NCI-H128 (cell line): ENCODE results near the gene VBP1.
"Not testable (repeated sequence)": the region's sequence is repeated elsewhere in the genome, so short reads cannot be mapped to it uniquely, and the experiment has no call there.

Experiments
- DNase-seq: peaks from one replicate; lab custom pipeline; 2025; ENCODE audit not compliant: unreplicated experiment; lab: John Stamatoyannopoulos, UW

VBP1 gene

GRCh38 chrX:155263854-155264628, 47.8 kb downstream of the VBP1 start, which contains the start of gene RAB39B:
Gene RAB39B (minus strand): TSS chrX:155264491. CDS start chrX:155264288, 203 bp downstream.
- peak; percentile 26 for DNase-seq

DNA sequence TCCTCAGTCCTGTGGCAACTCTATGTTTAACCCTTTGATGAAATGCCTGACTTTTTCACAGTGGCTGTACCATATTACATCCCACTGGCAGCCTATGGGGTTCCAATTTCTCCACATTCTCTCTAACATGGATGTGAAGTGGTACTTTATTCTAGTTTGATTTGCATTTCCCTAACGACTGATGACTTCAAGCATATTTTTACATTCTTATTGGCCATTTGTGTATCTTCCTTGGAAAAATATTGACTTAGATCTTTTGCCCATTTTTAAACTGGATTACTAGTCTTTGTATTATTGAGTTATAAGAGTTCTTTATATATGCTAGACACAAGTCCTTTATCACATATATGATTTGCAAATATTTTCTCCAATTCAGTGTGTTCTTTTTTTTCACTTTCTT, 50.2 kb downstream of the VBP1 start:
- DNase-seq, result no peak

DNA sequence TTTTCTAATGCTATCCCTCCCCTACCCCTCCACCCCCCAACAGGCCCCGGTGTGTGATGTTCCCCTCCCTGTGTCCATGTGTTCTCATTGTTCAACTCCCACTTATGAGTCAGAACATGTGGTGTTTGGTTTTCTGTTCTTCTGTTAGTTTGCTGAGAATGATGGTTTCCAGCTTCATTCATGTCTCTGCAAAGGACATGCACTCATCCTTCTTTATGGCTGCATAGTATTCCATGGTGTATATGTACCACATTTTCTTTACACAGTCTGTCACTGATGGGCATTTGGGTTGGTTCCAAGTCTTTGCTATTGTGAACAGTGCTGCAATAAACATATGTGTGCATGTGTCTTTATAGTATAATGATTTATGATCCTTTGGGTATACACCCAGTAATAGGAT, 51.7 kb downstream of the VBP1 start:
- not testable (repeated sequence) for DNase-seq

DNA sequence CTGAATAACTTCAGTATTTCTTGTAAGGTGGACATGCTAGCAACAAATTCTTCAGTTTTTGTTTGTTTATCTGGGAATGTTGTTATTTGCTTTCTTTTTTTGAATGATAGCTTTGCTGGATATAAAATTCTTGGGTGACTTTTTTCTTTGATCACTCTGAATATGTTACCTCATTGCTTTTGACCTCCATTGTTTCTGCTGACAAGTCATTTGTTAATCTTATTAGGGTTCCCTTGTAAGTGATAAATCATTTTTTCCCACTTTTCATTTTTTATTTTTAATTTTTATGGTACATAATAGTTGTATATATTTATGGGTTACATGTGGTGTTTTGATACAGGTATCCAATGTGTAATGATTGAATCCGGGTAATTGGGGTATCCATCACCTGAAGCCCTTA, 54.7 kb downstream of the VBP1 start:
- DNase-seq, result no peak

GRCh38 chrX:155279873-155280272, 63.6 kb downstream of the VBP1 start:
- DNase-seq, result no peak
